ENCODE results near the gene NCKAP5. TPM values are rescaled to one million over a fixed set of nuclear protein-coding genes. Genes with fewer than 3 reads are reported as not detected.

The NCKAP5 gene
- total and polyA plus RNA-seq, 2 experiments from 2014 or later, result 0.21 to 0.31 TPM

DNA sequence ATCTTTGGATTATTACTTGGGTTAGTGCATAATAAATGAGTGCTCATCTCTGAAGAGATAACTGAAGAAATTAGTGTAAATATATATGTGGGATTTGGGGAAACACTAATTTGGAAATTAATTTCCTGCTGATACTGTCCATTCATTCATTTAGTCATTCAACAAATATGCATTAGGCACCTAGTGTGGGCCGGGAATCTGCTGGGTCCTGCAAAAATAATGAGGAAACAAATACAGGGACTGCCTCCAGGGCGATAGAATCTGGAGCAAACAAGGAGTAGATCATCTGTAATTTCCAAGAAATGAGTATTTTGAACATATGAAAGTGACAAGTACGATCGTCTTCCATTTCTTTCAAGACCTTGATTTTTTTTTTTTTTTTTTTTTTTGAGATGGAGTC, 694.5 kb downstream of the NCKAP5 start:
- Histone ChIP-seq H3K4me3 (no peak overlapping the region), H3K27ac (no peak overlapping the region), H3K9me3 (ENCODE audit: low read depth) (no peaks in the 10 kb centered on the region), H3K36me3 (no peaks in the 10 kb centered on the region), H3K27me3 (no peaks in the 10 kb centered on the region), H3K4me1 (ENCODE audit: low read depth) (no peaks in the 10 kb centered on the region)
- TF ChIP-seq, protein P1, sequence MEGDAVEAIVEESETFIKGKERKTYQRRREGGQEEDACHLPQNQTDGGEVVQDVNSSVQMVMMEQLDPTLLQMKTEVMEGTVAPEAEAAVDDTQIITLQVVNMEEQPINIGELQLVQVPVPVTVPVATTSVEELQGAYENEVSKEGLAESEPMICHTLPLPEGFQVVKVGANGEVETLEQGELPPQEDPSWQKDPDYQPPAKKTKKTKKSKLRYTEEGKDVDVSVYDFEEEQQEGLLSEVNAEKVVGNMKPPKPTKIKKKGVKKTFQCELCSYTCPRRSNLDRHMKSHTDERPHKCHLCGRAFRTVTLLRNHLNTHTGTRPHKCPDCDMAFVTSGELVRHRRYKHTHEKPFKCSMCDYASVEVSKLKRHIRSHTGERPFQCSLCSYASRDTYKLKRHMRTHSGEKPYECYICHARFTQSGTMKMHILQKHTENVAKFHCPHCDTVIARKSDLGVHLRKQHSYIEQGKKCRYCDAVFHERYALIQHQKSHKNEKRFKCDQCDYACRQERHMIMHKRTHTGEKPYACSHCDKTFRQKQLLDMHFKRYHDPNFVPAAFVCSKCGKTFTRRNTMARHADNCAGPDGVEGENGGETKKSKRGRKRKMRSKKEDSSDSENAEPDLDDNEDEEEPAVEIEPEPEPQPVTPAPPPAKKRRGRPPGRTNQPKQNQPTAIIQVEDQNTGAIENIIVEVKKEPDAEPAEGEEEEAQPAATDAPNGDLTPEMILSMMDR (IDR thresholded peaks at IDR 0.05; ENCODE audit: low read depth, low read length), result no peak
- DNase-seq (ENCODE audit: low read depth in 1 of 2, low spot score in 1 of 2), result no peak

GRCh38 chr2:132871831-132872230, 696.4 kb downstream of the NCKAP5 start:
- TF ChIP-seq, protein P1 (IDR thresholded peaks at IDR 0.05; ENCODE audit: low read depth, low read length), result no peak
- Histone ChIP-seq H3K4me1 (ENCODE audit: low read depth) (no peaks in the 10 kb centered on the region), H3K9me3 (ENCODE audit: low read depth) (no peaks in the 10 kb centered on the region), H3K27me3 (no peaks in the 10 kb centered on the region), H3K27ac (no peak overlapping the region), H3K36me3 (no peaks in the 10 kb centered on the region), H3K4me3 (no peak overlapping the region)
- DNase-seq (ENCODE audit: low read depth in 1 of 2, low spot score in 1 of 2), result no peak

DNA sequence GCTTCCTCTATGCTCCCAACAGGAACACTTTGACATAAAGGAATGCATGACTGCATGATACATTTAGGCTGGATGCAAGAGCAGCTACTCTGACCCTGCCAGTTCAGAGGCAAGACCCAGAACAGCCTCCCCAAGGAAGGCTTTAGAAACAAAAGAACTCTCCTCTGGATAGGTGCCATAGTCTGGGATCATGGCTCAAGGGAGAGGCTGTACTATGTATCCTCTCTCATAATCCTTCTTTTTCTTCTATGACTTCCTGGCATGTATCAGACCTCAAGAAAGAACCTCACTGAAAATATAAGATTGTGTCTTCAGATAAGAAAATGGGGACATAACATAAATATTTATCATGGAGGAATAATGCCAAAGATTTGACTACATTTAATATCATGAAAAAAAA, 704.3 kb downstream of the NCKAP5 start:
- H3K9me3 ChIP-seq (ENCODE audit: low read depth), result no peaks in the 10 kb centered on the region
- no peaks in the 10 kb centered on the region for H3K27me3 ChIP-seq
- TF ChIP-seq, protein P1 (IDR thresholded peaks at IDR 0.05; ENCODE audit: low read depth, low read length), result no peak
- no peak for DNase-seq (ENCODE audit: low read depth in 1 of 2, low spot score in 1 of 2)
- H3K36me3 ChIP-seq, result no peaks in the 10 kb centered on the region
- H3K27ac ChIP-seq, result no peak overlapping the region
- no peak overlapping the region for H3K4me3 ChIP-seq
- H3K4me1 ChIP-seq (ENCODE audit: low read depth), result no peaks in the 10 kb centered on the region

DNA sequence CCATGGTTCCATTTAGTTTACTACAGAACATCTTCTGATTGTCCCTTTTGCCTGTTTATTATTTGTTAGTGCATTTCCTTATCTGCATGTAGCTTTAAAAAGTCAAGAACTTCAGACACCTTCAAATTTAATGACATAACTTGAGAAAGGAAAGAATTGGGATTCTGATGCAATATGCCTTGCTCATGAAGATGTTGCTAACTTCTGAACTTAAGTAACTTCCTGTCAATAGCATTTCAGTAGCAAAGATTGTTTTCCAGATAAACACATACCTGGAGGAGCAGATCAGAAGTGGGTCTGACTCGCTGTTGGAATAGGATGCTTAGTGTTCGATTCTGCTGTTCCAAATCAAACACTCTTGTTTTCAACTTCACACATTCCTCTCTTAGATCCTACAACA, 708.0 kb downstream of the NCKAP5 start:
- Histone ChIP-seq H3K36me3 (no peaks in the 10 kb centered on the region), H3K27ac (no peak overlapping the region), H3K27me3 (no peaks in the 10 kb centered on the region), H3K9me3 (ENCODE audit: low read depth) (no peaks in the 10 kb centered on the region), H3K4me3 (no peak overlapping the region), H3K4me1 (ENCODE audit: low read depth) (no peaks in the 10 kb centered on the region)
- TF ChIP-seq, protein P1 (IDR thresholded peaks at IDR 0.05; ENCODE audit: low read depth, low read length), result no peak
- DNase-seq (ENCODE audit: low read depth in 1 of 2, low spot score in 1 of 2), result no peak

- no peak overlapping the region for H3K27ac ChIP-seq
- no peak for DNase-seq (ENCODE audit: low read depth in 1 of 2, low spot score in 1 of 2)
These were observed 708.7 kb downstream of the NCKAP5 start for GRCh38 chr2:132859590-132859989.

More at GRCh38 chr2:132859590-132859989, 708.7 kb downstream of the NCKAP5 start:
- Histone ChIP-seq H3K4me1 (ENCODE audit: low read depth) (no peaks in the 10 kb centered on the region), H3K36me3 (no peaks in the 10 kb centered on the region), H3K4me3 (no peak overlapping the region), H3K27me3 (no peaks in the 10 kb centered on the region), H3K9me3 (ENCODE audit: low read depth) (no peaks in the 10 kb centered on the region)
- TF ChIP-seq, protein P1 (IDR thresholded peaks at IDR 0.05; ENCODE audit: low read depth, low read length), result no peak

Measured in cardiac muscle cell (in vitro differentiated cells and primary cell).